GM12878 (cell line): ENCODE results near the gene LRRC37A3. TPM values are rescaled to one million over a fixed set of nuclear protein-coding genes. Genes with fewer than 3 reads are reported as not detected.
"Not testable (repeated sequence)": the region's sequence is repeated elsewhere in the genome, so short reads cannot be mapped to it uniquely, and the experiment has no call there.

Source experiments
- ATAC-seq: fragments of 200-7000 bp; cut with Tn5 transposase; 3 replicates; pipeline ENCODE4 v1.9.1; 2020; ENCODE audit warnings: mild to moderate bottlenecking, moderate library complexity
- BruUV-seq: library from RNA; stranded (reverse); fragments of 400-500 nt; replicated peaks from 2 replicates; lab custom pipeline; 2021; lab: Mats Ljungman, UMichigan
- CTCF ChIA-PET: fragments of 300-600 bp; sonication (Branson Sonifier 250); formaldehyde crosslinking; extraction: SDS; loops from one replicate; lab custom pipeline; 2021; ENCODE audit warnings: inconsistent platforms; lab: Yijun Ruan, JAX
- POLR2A ChIA-PET: fragments of 350-600 bp; formaldehyde crosslinking; extraction: SDS; loops from one replicate; lab custom pipeline; 2021; ENCODE audit warnings: inconsistent platforms; lab: Charles Lee
- RAD21 ChIA-PET: fragments of 300-600 bp; sonication (Branson Sonifier 250); formaldehyde crosslinking; loops from one replicate; lab custom pipeline; 2023; ENCODE audit warnings: antibody characterized with exemption; ENCODE audit not compliant: unreplicated experiment; lab: Charles Lee
- SMC1A ChIA-PET: fragments of 300-600 bp; sonication (Branson Sonifier 250); formaldehyde crosslinking; loops from one replicate; lab custom pipeline; 2023; ENCODE audit not compliant: unreplicated experiment, uncharacterized antibody; lab: Charles Lee
- DNase-seq: peaks from one replicate; pipeline ENCODE4 v3.0.0-alpha.2; 2011; ENCODE audit warnings: low read depth, low spot score
- FAIRE-seq: peaks from 3 replicates; lab custom pipeline; 2011; peaks lifted over from hg19 to GRCh38; lab: Jason Lieb, UNC
- H2AFZ ChIP-seq: 2 replicates; pipeline ENCODE4 v1.6.0; 2011; ENCODE audit warnings: low read depth, low read length, control low read depth; ENCODE audit not compliant: control insufficient read depth
- H3K27ac ChIP-seq: 2 replicates; pipeline ENCODE4 v1.5.1; 2011; ENCODE audit warnings: control low read depth; ENCODE audit not compliant: control insufficient read depth, insufficient read depth
- H3K27me3 ChIP-seq, 2 experiments: replicated peaks in 1 of 2; 2 replicates each; pipeline versions ENCODE4 v1.6.0 to v1.6.1; 2011; ENCODE audit warnings: low read length in 1 of 2; ENCODE audit not compliant: control insufficient read depth in 2 of 2, insufficient read depth in 2 of 2
- H3K36me3 ChIP-seq, 2 experiments: 2 replicates each; pipeline ENCODE4 v1.5.1; 2011; ENCODE audit warnings: low read length in 1 of 2; ENCODE audit not compliant: control insufficient read depth in 2 of 2, insufficient read depth in 2 of 2
- H3K4me1 ChIP-seq: 2 replicates; pipeline ENCODE4 v1.6.1; 2011; ENCODE audit warnings: mild to moderate bottlenecking, low read length, moderate library complexity, mixed read lengths; ENCODE audit not compliant: control insufficient read depth, insufficient read depth
- H3K4me2 ChIP-seq: 2 replicates; pipeline ENCODE4 v1.6.0; 2011; ENCODE audit warnings: control low read depth; ENCODE audit not compliant: control insufficient read depth, insufficient read depth
- H3K4me3 ChIP-seq: fragments of 200-600 bp; sonication (generic); 2 replicates; pipeline ENCODE4 v1.5.1; 2016
- H3K79me2 ChIP-seq: 2 replicates; pipeline ENCODE4 v1.6.0; 2011; ENCODE audit warnings: low read length; ENCODE audit not compliant: control insufficient read depth, insufficient read depth
- H3K9ac ChIP-seq: 2 replicates; pipeline ENCODE4 v1.8.0; 2011; ENCODE audit warnings: low read length, control low read depth, mixed read lengths; ENCODE audit not compliant: control insufficient read depth, insufficient read depth
- H3K9me3 ChIP-seq: replicated peaks from 3 replicates; pipeline ENCODE4 v1.5.1; 2011; ENCODE audit warnings: mild to moderate bottlenecking, low read length; ENCODE audit not compliant: control insufficient read depth, insufficient read depth
- H4K20me1 ChIP-seq: 2 replicates; pipeline ENCODE4 v1.6.0; 2011; ENCODE audit not compliant: control insufficient read depth, insufficient read depth
- EED ChIP-seq: sonication (generic); IDR thresholded peaks from 2 replicates; pipeline ENCODE4 v1.6.1; 2016; ENCODE audit warnings: antibody characterized with exemption, low read depth
- IKZF2 ChIP-seq, 2 experiments: fragments of 450-650 bp; IDR thresholded peaks; 2 replicates each; pipeline ENCODE4 v1.6.1; 2017; ENCODE audit warnings: mild to moderate bottlenecking in 2 of 2, moderate library complexity in 2 of 2
- JUNB ChIP-seq: IDR thresholded peaks from 2 replicates; pipeline ENCODE4 v1.6.1; 2016; ENCODE audit warnings: antibody characterized with exemption, mild to moderate bottlenecking
- SPI1 ChIP-seq: IDR thresholded peaks from 2 replicates; pipeline ENCODE4 v1.6.1; 2011; ENCODE audit warnings: low read depth, mild to moderate bottlenecking, low read length, moderate library complexity, borderline replicate concordance; ENCODE audit not compliant: insufficient read depth
- WGBS: methylation state at CpG from one replicate; pipeline ENCODE4 v1.1.6; 2016; ENCODE audit warnings: low lambda C conversion rate; ENCODE audit not compliant: insufficient replicate concordance, insufficient coverage; ENCODE audit errors: missing lambda C conversion rate; 5-methylcytosine and 5-hydroxymethylcytosine counted together
- in situ Hi-C: fragments of 300-500 bp; cut with MboI; formaldehyde crosslinking; loops from 9 replicates; pipeline ENCODE4 v1.14.3; 2018; ENCODE audit warnings: mixed read lengths
- intact Hi-C: fragments of 100-400 bp; cut with micrococcal nuclease; formaldehyde crosslinking; loops from one replicate; pipeline ENCODE4 v1.14.2; 2022; ENCODE audit not compliant: unreplicated experiment
- polyA plus RNA-seq, 11 experiments: library from polyadenylated mRNA; depleted of rRNA in 4 of 11; unstranded in 6 of 11; stranded (reverse) in 5 of 11; fragments of >200 nt; fragmentation: Nextera tagmentation in 4 of 11; fragmentation: Illumina TruSeq in 1 of 11; extraction: Ambion mirVana in 4 of 11; extraction: Trizol in 1 of 11; gene quantifications; 1 replicate in 1 of 11; 2 replicates in 10 of 11; pipeline versions ENCODE4 v1.2.1 to v1.2.3, GENCODE V29; 2011 to 2016; ENCODE audit warnings: inconsistent platforms in 2 of 11, missing spikeins in 2 of 11, low read depth in 1 of 11
- total RNA-seq, 4 experiments: library from RNA; depleted of rRNA in 3 of 4; stranded (reverse); fragments of >200 nt in 3 of 4; fragmentation: Illumina TruSeq in 1 of 4; extraction: Trizol in 1 of 4; gene quantifications; 2 replicates each; pipeline versions ENCODE4 v1.2.1 to v1.2.3, GENCODE V29; 2013 to 2021

The LRRC37A3 gene
- total and polyA plus RNA-seq, 10 of the 15 experiments (the other 5 are each of a cell fraction or from before 2014, with no cell fraction given): 0.18 to 10.0 (median 2.7) TPM

GRCh38 chr17:64925244-64925643 is 6.0 kb upstream of the LRRC37A3 start:
- POLR2A ChIA-PET, H3K9me3 ChIP-seq, H4K20me1 ChIP-seq, H3K4me3 ChIP-seq, BruUV-seq, H3K9ac ChIP-seq, FAIRE-seq, SMC1A ChIA-PET, intact Hi-C loops, DNase-seq, H3K4me2 ChIP-seq, H3K27me3 ChIP-seq, H3K27ac ChIP-seq, in situ Hi-C loops, H3K79me2 ChIP-seq, H3K36me3 ChIP-seq, H3K4me1 ChIP-seq, ATAC-seq, H2AFZ ChIP-seq: not testable (repeated sequence)
- ChIA-PET CTCF (interaction anchor here (1.6 kb wide), 1 partner anchor 13 kb away, joined by 4 read pairs; no protein-coding TSS in a partner anchor), RAD21 (interaction anchor here (1.2 kb wide), 1 partner anchor 175 kb away, joined by 3 read pairs; no protein-coding TSS in a partner anchor)
- WGBS: 99% methylated on average over 4 of the region's 4 CpGs

DNA sequence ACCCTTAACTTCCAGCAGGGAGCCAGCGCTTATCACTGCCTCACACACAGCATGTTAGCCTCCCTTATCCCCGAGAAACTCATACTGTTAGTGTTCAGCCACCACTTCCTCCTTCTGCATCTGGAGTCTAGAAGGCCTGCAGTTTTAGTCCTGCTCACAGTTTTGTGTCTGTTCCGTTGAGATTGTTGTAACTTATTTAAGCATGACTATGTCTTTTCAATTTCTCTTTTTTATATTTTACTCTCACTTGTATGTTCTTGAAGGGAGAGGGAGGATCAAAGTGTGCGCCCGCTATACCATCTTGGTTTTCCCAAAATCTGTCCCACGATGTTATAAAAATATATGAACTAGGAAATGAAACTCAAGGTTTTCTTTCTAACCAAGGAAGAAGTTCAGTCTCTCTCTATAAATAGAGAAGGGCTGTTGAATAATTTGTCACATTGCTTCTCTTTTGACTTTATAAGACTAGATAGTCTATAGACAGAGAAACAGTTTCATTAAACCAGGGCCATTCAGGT is 3.8 kb upstream of the LRRC37A3 start:
- BruUV-seq, H3K27me3 ChIP-seq, RAD21 ChIA-PET, H3K36me3 ChIP-seq, H3K79me2 ChIP-seq, H3K4me3 ChIP-seq, in situ Hi-C loops, H4K20me1 ChIP-seq, SMC1A ChIA-PET, POLR2A ChIA-PET, H3K9me3 ChIP-seq, DNase-seq, H3K4me1 ChIP-seq: not testable (repeated sequence)
- 6% methylated on average over 6 of the region's 6 CpGs for WGBS
- Histone ChIP-seq H3K9ac (peak overlapping the region; percentile 21), H3K4me2 (peak overlapping the region; percentile 38; the same call in 1 of the 2 replicates), H2AFZ (peak overlapping the region; percentile 74), H3K27ac (peak overlapping the region; percentile 69)
- intact Hi-C loops: loop anchor here (2.0 kb wide), 1 partner anchor 42 kb away; no protein-coding TSS in a partner anchor
- ATAC-seq: peak; percentile 24
- peak; percentile 81 for FAIRE-seq
- CTCF ChIA-PET: interaction anchor here (0.6 to 2.4 kb wide), 2 partner anchors 38 to 275 kb away, joined by 4 to 6 read pairs; no protein-coding TSS in a partner anchor
- TF ChIP-seq EED (peak; percentile 55), JUNB (0 out of 2 replicates have a peak, but pooled peaks have one; percentile 22), SPI1 (peak; percentile 84), IKZF2 (IDR thresholded peaks at IDR 0.05) (peak; percentile 44 to 51; a peak in 2 of 4 replicates)
